Daoy (cell line): Measurements from ENCODE around the gene DCAF8L2. TPM values are rescaled to one million over a fixed set of nuclear protein-coding genes. Genes with fewer than 3 reads are reported as not detected.
A peak's percentile ranks its signal among the peaks of the same experiment; 100 is the strongest.
"Not testable (repeated sequence)": the region's sequence is repeated elsewhere in the genome, so short reads cannot be mapped to it uniquely, and the experiment has no call there.

Experiments used
- DNase-seq: peaks from one replicate; pipeline ENCODE4 v3.0.0-alpha.2; 2015; ENCODE audit warnings: low read depth
- total RNA-seq: library from RNA; depleted of rRNA; stranded (reverse); fragments of >200 nt; shearing (Covaris generic); gene quantifications from 2 replicates; pipeline ENCODE4 v1.2.3, GENCODE V29; 2014; rRNA removed

DCAF8L2 gene
- total RNA-seq, result 0.80 TPM in 1 of 2 replicates, not detected in the other

- no peak for DNase-seq
Measured at GRCh38 chrX:27590044-27590443, at the start of gene DCAF8L2. Gene DCAF8L2 (plus strand): TSS chrX:27590344. CDS start chrX:27746896, 156,552 bp downstream.

- not testable (repeated sequence) for DNase-seq
Measured at GRCh38 chrX:27541161-27541560, 49.0 kb upstream of the DCAF8L2 start.

- no peak for DNase-seq
Measured at GRCh38 chrX:27548624-27549023, 41.5 kb upstream of the DCAF8L2 start.

GRCh38 chrX:27549688-27550087 lies 40.5 kb upstream of the DCAF8L2 start:
- no peak for DNase-seq

- DNase-seq, result no peak
Measured at GRCh38 chrX:27555514-27555913, 34.6 kb upstream of the DCAF8L2 start.

GRCh38 chrX:27565992-27566391 lies 24.2 kb upstream of the DCAF8L2 start:
- no peak for DNase-seq

- DNase-seq, result no peak
Measured at GRCh38 chrX:27571164-27571563, 19.0 kb upstream of the DCAF8L2 start.

GRCh38 chrX:27575565-27575964 lies 14.6 kb upstream of the DCAF8L2 start:
- no peak for DNase-seq

GRCh38 chrX:27583976-27584375 lies 6.2 kb upstream of the DCAF8L2 start:
- no peak for DNase-seq

GRCh38 chrX:27591938-27592337 lies 1.8 kb downstream of the DCAF8L2 start:
- no peak for DNase-seq

GRCh38 chrX:27597508-27597907 lies 7.4 kb downstream of the DCAF8L2 start:
- no peak for DNase-seq

GRCh38 chrX:27598312-27598711 lies 8.2 kb downstream of the DCAF8L2 start:
- no peak for DNase-seq

- DNase-seq, result no peak
Measured at GRCh38 chrX:27599928-27600327, 9.8 kb downstream of the DCAF8L2 start.

- no peak for DNase-seq
Measured at GRCh38 chrX:27600686-27601085, 10.5 kb downstream of the DCAF8L2 start.

GRCh38 chrX:27608671-27609070 lies 18.5 kb downstream of the DCAF8L2 start:
- DNase-seq, result no peak

GRCh38 chrX:27619459-27619858 lies 29.3 kb downstream of the DCAF8L2 start:
- no peak for DNase-seq

- no peak for DNase-seq
Measured at GRCh38 chrX:27619975-27620374, 29.8 kb downstream of the DCAF8L2 start.

- DNase-seq, result no peak
Measured at GRCh38 chrX:27622883-27623282, 32.7 kb downstream of the DCAF8L2 start.

- no peak for DNase-seq
Measured at GRCh38 chrX:27626066-27626465, 35.9 kb downstream of the DCAF8L2 start.

GRCh38 chrX:27633328-27633727 lies 43.2 kb downstream of the DCAF8L2 start:
- no peak for DNase-seq

- DNase-seq, result no peak
Measured at GRCh38 chrX:27656581-27656980, 66.4 kb downstream of the DCAF8L2 start.

- no peak for DNase-seq
Measured at GRCh38 chrX:27660878-27661277, 70.7 kb downstream of the DCAF8L2 start.

GRCh38 chrX:27671234-27671633 lies 81.1 kb downstream of the DCAF8L2 start:
- DNase-seq, result no peak

GRCh38 chrX:27674491-27674890 lies 84.3 kb downstream of the DCAF8L2 start:
- DNase-seq, result no peak

GRCh38 chrX:27675493-27675892 lies 85.3 kb downstream of the DCAF8L2 start:
- DNase-seq, result peak; percentile 1
